Endothelial cell of umbilical vein (primary cell): ENCODE measurements around the gene CISD3. TPM values are rescaled to one million over a fixed set of nuclear protein-coding genes. Genes with fewer than 3 reads are reported as not detected.
A peak's percentile ranks its signal among the peaks of the same experiment; 100 is the strongest.

Source experiments
- BruUV-seq: library from RNA; stranded (reverse); fragments of 400-500 nt; replicated peaks from 2 replicates; lab custom pipeline; 2021; lab: Mats Ljungman, UMichigan
- CTCF ChIA-PET: fragments of 300-600, 350-600 bp; sonication (Branson Sonifier 250); formaldehyde crosslinking; loops from one replicate; lab custom pipeline; 2021; ENCODE audit warnings: antibody characterized with exemption, inconsistent platforms; lab: Charles Lee
- POLR2A ChIA-PET: fragments of 300-600, 350-600 bp; sonication (Branson Sonifier 250); formaldehyde crosslinking; loops from one replicate; lab custom pipeline; 2021; ENCODE audit warnings: antibody characterized with exemption, inconsistent platforms; lab: Charles Lee
- DNase-seq: peaks from one replicate; pipeline ENCODE4 v3.0.0-alpha.2; 2011; ENCODE audit warnings: low read depth, low spot score
- FAIRE-seq: peaks from 2 replicates; lab custom pipeline; 2011; peaks lifted over from hg19 to GRCh38; lab: Jason Lieb, UNC
- H2AFZ ChIP-seq: 2 replicates; pipeline ENCODE4 v1.6.0; 2012; ENCODE audit warnings: low read depth, low read length, control low read depth, inconsistent platforms
- H3K27ac ChIP-seq: 2 replicates; pipeline ENCODE4 v1.5.1; 2011; ENCODE audit warnings: low read depth, mild to moderate bottlenecking, control low read depth, low read length, moderate library complexity; ENCODE audit not compliant: insufficient read depth
- H3K27me3 ChIP-seq, 2 experiments: 2 replicates each; pipeline versions ENCODE4 v1.6.0 to v1.6.1; 2011; ENCODE audit warnings: low read length in 2 of 2, mixed read lengths in 1 of 2; ENCODE audit not compliant: control insufficient read depth in 2 of 2, insufficient read depth in 2 of 2
- H3K36me3 ChIP-seq, 2 experiments: 2 replicates in 1 of 2; 3 replicates in 1 of 2; pipeline ENCODE4 v1.5.1; 2011; ENCODE audit warnings: low read length in 2 of 2, mild to moderate bottlenecking in 1 of 2, moderate library complexity in 1 of 2; ENCODE audit not compliant: control insufficient read depth in 2 of 2, insufficient read depth in 2 of 2; ENCODE audit errors: extremely low read depth in 1 of 2
- H3K4me1 ChIP-seq: 3 replicates; pipeline ENCODE4 v1.5.1; 2011; ENCODE audit warnings: mild to moderate bottlenecking, low read length; ENCODE audit not compliant: control insufficient read depth, insufficient read depth; ENCODE audit errors: extremely low read depth
- H3K4me2 ChIP-seq: 2 replicates; pipeline ENCODE4 v1.6.1; 2011; ENCODE audit warnings: low read length, control low read depth, mixed read lengths; ENCODE audit not compliant: insufficient read depth
- H3K4me3 ChIP-seq, 3 experiments: fragments of 200-600 bp in 1 of 3; sonication (generic), shearing (Covaris generic) in 1 of 3; replicated peaks in 1 of 3; 2 replicates each; pipeline ENCODE4 v1.5.1; 2011 to 2016; ENCODE audit warnings: control low read depth in 3 of 3, low read length in 3 of 3, mild to moderate bottlenecking in 2 of 3, inconsistent platforms in 1 of 3, low read depth in 1 of 3, moderate library complexity in 1 of 3; ENCODE audit not compliant: insufficient read depth in 1 of 3
- H3K79me2 ChIP-seq: 2 replicates; pipeline ENCODE4 v1.6.0; 2012; ENCODE audit warnings: low read length, inconsistent platforms; ENCODE audit not compliant: control insufficient read depth, insufficient read depth
- H3K9ac ChIP-seq: replicated peaks from 2 replicates; pipeline ENCODE3; 2011; ENCODE audit warnings: low read length, control low read depth; ENCODE audit not compliant: insufficient read depth; ENCODE audit errors: extremely low read depth
- H3K9me1 ChIP-seq: replicated peaks from 3 replicates; pipeline ENCODE4 v1.6.0; 2011; ENCODE audit warnings: mild to moderate bottlenecking, low read length; ENCODE audit not compliant: control insufficient read depth, insufficient read depth; ENCODE audit errors: extremely low read depth
- H3K9me3 ChIP-seq: replicated peaks from 2 replicates; pipeline ENCODE4 v1.5.1; 2012; ENCODE audit warnings: low read length, inconsistent platforms; ENCODE audit not compliant: control insufficient read depth, insufficient read depth
- H4K20me1 ChIP-seq: replicated peaks from 2 replicates; pipeline ENCODE3; 2011; ENCODE audit warnings: mild to moderate bottlenecking, low read length; ENCODE audit not compliant: control insufficient read depth, insufficient read depth; ENCODE audit errors: extremely low read depth
- EZH2 ChIP-seq: IDR thresholded peaks from 2 replicates; pipeline ENCODE4 v1.6.1; 2012; ENCODE audit warnings: borderline replicate concordance, low read depth, mild to moderate bottlenecking, moderate library complexity, low read length, inconsistent platforms; ENCODE audit not compliant: severe bottlenecking
- FOS ChIP-seq: IDR thresholded peaks from 2 replicates; pipeline ENCODE4 v1.6.1; 2011; ENCODE audit warnings: mild to moderate bottlenecking, low read length, moderate library complexity, borderline replicate concordance; ENCODE audit not compliant: insufficient read depth
- GATA2 ChIP-seq: IDR thresholded peaks from 2 replicates; pipeline ENCODE4 v1.7.0; 2011; ENCODE audit warnings: low read depth, mild to moderate bottlenecking, moderate library complexity, mixed read lengths, low read length; ENCODE audit not compliant: insufficient read length, insufficient read depth
- MYC ChIP-seq: IDR thresholded peaks from one replicate; pipeline ENCODE4 v1.6.1; 2011; ENCODE audit warnings: mild to moderate bottlenecking, low read depth, low read length
- POLR2A ChIP-seq: IDR thresholded peaks from 2 replicates; pipeline ENCODE4 v1.6.1; 2012; ENCODE audit warnings: low read depth, mild to moderate bottlenecking, control low read depth, low read length
- POLR2AphosphoS5 ChIP-seq: IDR thresholded peaks from 2 replicates; pipeline ENCODE4 v1.6.1; 2012; ENCODE audit warnings: low read depth, mild to moderate bottlenecking, control low read depth, low read length, moderate library complexity; ENCODE audit not compliant: insufficient read depth
- dilution Hi-C: fragments of 300-500 bp; cut with MboI; formaldehyde crosslinking; loops from one replicate; pipeline ENCODE4 v1.15.0; 2019; ENCODE audit warnings: low sequenced_read_pairs; ENCODE audit not compliant: extremely low pct_ligation_motif_present
- intact Hi-C: fragments of 100-400 bp; cut with micrococcal nuclease; formaldehyde crosslinking; loops from one replicate; pipeline ENCODE4 v1.10.0; 2022
- polyA plus RNA-seq, 4 experiments: library from polyadenylated mRNA; depleted of rRNA in 3 of 4; stranded (reverse) in 3 of 4; unstranded in 1 of 4; fragments of >200 nt; gene quantifications; 2 replicates each; pipeline versions ENCODE4 v1.2.1 to v1.2.3, GENCODE V29; 2011 to 2012; ENCODE audit warnings: missing spikeins in 1 of 4
- total RNA-seq: library from RNA; stranded (reverse); gene quantifications from 2 replicates; pipeline ENCODE4 v1.2.3, GENCODE V29; 2021
- TF ChIP-seq, protein P1 (sequence below): IDR thresholded peaks from 2 replicates; pipeline ENCODE4 v1.6.1; 2011; ENCODE audit not compliant: insufficient read depth, insufficient read length
- TF ChIP-seq, protein P2 (sequence below), 2 donors: IDR thresholded peaks; 1 replicate in 1 of 2; 2 replicates in 1 of 2; pipeline ENCODE4 v1.5.1; 2011; ENCODE audit warnings: low read length in 2 of 2, mild to moderate bottlenecking in 2 of 2, moderate library complexity in 2 of 2, control low read depth in 1 of 2, inconsistent platforms in 1 of 2, low read depth in 1 of 2; ENCODE audit not compliant: insufficient read depth in 1 of 2; ENCODE audit errors: extremely low read depth in 1 of 2

The CISD3 gene
- total and polyA plus RNA-seq, 2 donors (not counting 3 experiments of a cell fraction or from before 2014, with no cell fraction given), result 8.7 to 23.7 TPM

DNA sequence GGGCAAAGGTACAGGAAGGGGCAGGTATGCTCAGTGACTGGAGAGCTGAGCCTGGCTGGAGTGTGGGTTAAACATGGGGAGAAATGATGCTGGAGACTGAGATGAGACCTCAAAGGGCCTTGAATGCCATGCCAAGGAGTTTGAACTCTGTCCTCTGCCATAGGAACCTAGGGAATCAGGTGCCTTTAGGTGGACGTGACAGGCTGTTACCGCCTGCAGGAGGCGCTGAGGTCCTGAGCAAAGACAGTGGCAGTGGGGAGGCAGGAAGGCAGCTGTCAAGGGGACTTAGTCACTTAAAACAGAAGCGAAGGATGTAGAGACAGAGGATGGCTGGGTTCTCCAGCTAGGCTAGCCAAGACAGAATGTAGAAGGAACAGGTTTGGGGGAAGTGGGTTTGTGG, 31.5 kb downstream of the CISD3 start:
- no peak overlapping the region for H3K27ac ChIP-seq
- FAIRE-seq (no peak), DNase-seq (peak; percentile 52)
- dilution Hi-C loops (no loop called here), intact Hi-C loops (no loop called here)
- no peaks in the 10 kb centered on the region for H4K20me1 ChIP-seq
- H3K36me3 ChIP-seq, result peaks cover 19 to 38% of the 10 kb centered on the region in 2 experiments
- no peak overlapping the region for H3K9ac ChIP-seq
- BruUV-seq, result no TSS peak
- no peaks in the 10 kb centered on the region for H3K9me1 ChIP-seq
- TF ChIP-seq, protein P1, sequence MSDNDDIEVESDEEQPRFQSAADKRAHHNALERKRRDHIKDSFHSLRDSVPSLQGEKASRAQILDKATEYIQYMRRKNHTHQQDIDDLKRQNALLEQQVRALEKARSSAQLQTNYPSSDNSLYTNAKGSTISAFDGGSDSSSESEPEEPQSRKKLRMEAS, result no peak
- TF ChIP-seq FOS (no peak), POLR2A (no peak), GATA2 (no peak), MYC (no peak), EZH2 (no peak), POLR2AphosphoS5 (no peak)
- TF ChIP-seq, protein P2, sequence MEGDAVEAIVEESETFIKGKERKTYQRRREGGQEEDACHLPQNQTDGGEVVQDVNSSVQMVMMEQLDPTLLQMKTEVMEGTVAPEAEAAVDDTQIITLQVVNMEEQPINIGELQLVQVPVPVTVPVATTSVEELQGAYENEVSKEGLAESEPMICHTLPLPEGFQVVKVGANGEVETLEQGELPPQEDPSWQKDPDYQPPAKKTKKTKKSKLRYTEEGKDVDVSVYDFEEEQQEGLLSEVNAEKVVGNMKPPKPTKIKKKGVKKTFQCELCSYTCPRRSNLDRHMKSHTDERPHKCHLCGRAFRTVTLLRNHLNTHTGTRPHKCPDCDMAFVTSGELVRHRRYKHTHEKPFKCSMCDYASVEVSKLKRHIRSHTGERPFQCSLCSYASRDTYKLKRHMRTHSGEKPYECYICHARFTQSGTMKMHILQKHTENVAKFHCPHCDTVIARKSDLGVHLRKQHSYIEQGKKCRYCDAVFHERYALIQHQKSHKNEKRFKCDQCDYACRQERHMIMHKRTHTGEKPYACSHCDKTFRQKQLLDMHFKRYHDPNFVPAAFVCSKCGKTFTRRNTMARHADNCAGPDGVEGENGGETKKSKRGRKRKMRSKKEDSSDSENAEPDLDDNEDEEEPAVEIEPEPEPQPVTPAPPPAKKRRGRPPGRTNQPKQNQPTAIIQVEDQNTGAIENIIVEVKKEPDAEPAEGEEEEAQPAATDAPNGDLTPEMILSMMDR (IDR thresholded peaks at IDR 0.05; ENCODE audit: extremely low read depth in 1 of 2, insufficient read depth in 1 of 2, low read depth in 1 of 2, low read length in 2 of 2), result peak; percentile 54 to 55
- peaks cover 1% of the 10 kb centered on the region for H3K79me2 ChIP-seq
- ChIA-PET POLR2A (no interaction called here), CTCF (interaction anchor here (0.5 to 1.9 kb wide), 8 partner anchors 9 to 413 kb away, joined by 3 to 12 read pairs (median 4); partner anchors contain the start of gene PSMB3)
- no peak overlapping the region for H2AFZ ChIP-seq
- no peaks in the 10 kb centered on the region for H3K9me3 ChIP-seq
- no peak overlapping the region for H3K4me3 ChIP-seq
- H3K4me1 ChIP-seq, result no peaks in the 10 kb centered on the region
- H3K4me2 ChIP-seq, result no peak overlapping the region
- no peaks in the 10 kb centered on the region for H3K27me3 ChIP-seq
